WI38 (cell line): ENCODE measurements around the gene TRIM7.

ENCODE experiments used
- H3K4me3 ChIP-seq: 2 replicates; pipeline ENCODE4 v1.5.1; 2011; ENCODE audit warnings: low read depth, mild to moderate bottlenecking, control low read depth, low read length
- TF ChIP-seq, protein P1 (sequence below): IDR thresholded peaks from 2 replicates; pipeline ENCODE4 v1.5.1; 2012; ENCODE audit warnings: low read depth, mild to moderate bottlenecking, control low read depth, low read length

TRIM7 gene

DNA sequence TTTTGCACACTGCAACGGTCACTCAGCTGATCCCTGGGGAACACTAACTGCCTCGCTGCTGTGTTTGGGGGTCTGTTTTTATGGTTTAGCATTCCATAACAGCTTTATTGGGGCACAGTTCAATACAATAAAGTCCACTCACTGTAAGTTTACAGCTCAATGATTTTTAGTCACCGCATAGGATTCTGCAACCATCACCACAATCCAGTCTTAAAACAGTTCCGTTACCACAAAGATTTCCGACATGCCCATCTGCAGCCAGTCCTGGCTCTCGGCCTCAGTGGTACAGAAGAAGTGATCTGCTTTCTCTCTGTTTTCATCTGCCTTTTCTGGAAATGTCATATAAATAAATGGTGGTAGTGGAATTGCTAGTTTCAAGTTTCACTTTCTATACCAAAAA lies 34.0 kb downstream of the TRIM7 start:
- TF ChIP-seq, protein P1, sequence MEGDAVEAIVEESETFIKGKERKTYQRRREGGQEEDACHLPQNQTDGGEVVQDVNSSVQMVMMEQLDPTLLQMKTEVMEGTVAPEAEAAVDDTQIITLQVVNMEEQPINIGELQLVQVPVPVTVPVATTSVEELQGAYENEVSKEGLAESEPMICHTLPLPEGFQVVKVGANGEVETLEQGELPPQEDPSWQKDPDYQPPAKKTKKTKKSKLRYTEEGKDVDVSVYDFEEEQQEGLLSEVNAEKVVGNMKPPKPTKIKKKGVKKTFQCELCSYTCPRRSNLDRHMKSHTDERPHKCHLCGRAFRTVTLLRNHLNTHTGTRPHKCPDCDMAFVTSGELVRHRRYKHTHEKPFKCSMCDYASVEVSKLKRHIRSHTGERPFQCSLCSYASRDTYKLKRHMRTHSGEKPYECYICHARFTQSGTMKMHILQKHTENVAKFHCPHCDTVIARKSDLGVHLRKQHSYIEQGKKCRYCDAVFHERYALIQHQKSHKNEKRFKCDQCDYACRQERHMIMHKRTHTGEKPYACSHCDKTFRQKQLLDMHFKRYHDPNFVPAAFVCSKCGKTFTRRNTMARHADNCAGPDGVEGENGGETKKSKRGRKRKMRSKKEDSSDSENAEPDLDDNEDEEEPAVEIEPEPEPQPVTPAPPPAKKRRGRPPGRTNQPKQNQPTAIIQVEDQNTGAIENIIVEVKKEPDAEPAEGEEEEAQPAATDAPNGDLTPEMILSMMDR = no peak
- H3K4me3 ChIP-seq = no peak overlapping the region

DNA sequence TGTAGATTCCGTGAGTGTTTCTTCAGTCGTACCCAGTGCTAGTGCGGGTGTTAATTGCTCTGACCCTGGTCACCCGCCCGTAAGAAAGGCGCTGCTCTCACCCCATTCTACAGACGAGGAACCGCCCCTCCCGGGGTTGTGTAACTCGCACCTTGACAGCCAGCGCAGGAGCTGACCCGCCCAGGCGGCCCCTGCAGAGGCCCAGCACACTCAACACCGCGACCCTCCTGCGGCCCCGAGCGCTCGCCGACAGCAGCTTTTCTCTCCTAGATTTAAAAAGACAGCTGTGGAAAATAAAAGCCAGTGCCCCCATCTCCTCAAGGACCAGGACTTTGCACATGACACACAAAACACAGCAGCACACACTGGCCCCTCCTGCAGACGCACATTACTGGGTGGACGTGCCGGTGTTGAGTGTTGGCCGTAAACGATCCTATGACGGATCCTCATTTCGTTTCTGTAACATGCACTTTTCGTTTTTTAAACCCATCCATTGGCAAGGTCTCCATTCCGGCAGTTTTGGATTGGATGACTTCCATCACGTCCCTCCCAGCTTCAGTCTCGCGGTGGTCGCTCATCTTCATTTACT lies 34.7 kb downstream of the TRIM7 start:
- TF ChIP-seq, protein P1 = no peak
- H3K4me3 ChIP-seq = peak overlapping the region; percentile 55

DNA sequence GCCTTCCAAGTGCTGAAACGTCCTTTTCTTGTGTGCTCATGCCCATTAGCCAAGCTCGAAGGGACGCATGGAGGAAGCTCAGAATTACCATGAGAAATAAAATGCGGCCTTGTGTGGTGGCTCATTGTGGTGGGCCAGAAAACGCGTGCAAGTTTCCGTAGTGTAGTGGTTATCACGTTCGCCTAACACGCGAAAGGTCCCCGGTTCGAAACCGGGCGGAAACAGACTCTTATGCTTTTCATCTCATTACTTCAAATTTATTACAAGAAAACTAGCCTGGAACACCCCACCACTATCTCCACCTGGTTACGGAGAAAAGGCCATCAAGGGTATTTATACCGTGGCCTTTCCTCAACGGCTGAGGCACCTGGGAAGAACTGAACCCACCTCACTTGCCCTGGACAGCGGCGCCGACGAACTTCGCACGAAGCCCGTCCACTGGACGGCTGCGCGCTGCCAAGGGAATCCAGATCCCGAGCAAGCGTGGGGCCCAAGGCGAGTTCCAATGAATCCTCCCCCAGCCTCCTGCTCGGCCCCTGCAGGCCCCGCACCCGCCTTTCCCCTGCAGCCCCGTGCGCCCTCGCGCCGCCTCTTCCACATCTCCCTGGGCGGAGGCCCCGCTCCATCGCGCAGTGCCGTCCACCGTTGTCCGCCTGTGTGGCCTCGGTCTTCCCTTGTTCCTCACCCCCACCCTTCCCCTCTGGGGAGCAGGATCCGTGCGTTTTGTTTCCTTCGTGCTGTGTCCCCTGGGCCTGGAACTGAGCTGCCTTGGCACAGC lies 35.3 kb downstream of the TRIM7 start:
- H3K4me3 ChIP-seq = peak overlapping the region; percentile 55

DNA sequence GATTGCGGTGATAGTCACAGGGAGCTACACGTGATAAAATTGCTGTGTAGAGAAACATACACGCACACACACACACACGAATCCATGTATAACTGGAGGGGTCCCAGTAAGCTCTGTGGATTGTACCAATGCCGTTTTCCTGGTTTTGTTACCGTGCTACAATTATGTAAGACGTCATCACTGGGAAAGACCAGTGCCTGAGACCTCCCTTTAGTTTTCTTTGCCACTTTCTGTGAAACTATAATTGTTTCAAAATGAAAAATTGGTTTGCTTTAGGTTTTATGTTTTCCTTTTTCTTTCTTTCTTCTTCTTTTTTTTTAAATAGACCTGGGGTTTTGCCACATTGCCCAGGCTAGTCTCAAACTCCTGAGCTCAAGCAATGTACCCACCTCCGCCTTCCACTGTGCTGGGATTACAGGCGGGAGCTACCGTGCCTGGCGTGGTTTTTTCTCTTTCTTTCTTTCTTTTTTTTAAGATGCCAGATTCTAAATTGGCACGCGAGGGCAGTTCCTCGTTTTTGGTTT lies 36.3 kb downstream of the TRIM7 start:
- H3K4me3 ChIP-seq = no peak overlapping the region
- TF ChIP-seq, protein P1 = no peak

GRCh38 chr5:181167814-181168488 lies 37.0 kb downstream of the TRIM7 start:
- TF ChIP-seq, protein P1 = peak; percentile 45
- H3K4me3 ChIP-seq = 0 out of 2 replicates have a peak overlapping the region, but pooled peaks have one; percentile 4

GRCh38 chr5:181166812-181167733 lies 37.9 kb downstream of the TRIM7 start:
- TF ChIP-seq, protein P1 = no peak
- no peak overlapping the region for H3K4me3 ChIP-seq
